ENCODE results near the gene HTR6. TPM values are rescaled to one million over a fixed set of nuclear protein-coding genes. Genes with fewer than 3 reads are reported as not detected.

Gene HTR6
- total RNA-seq, 1 experiment from 2014 or later = 0.57 TPM

- TF ChIP-seq EZH2 (IDR thresholded peaks at IDR 0.05) = no peak
Observed at GRCh38 chr1:19675797-19676196, 11.1 kb downstream of the HTR6 start (continued).

GRCh38 chr1:19676438-19676922 is 11.8 kb downstream of the HTR6 start:
- Histone ChIP-seq H3K9me3 (ENCODE audit: control insufficient read depth in 1 of 2, insufficient read depth in 1 of 2, low read depth in 1 of 2, low read length in 2 of 2) (no peaks in the 10 kb centered on the region), H3K9me2 (ENCODE audit: insufficient read depth) (no peaks in the 10 kb centered on the region), H3K4me3 (replicated peaks in 1 of 2; ENCODE audit: low read depth in 1 of 2, low read length in 2 of 2) (no peak overlapping the region), H3K36me3 (ENCODE audit: control insufficient read depth in 1 of 2, insufficient read depth in 2 of 2, low read length in 2 of 2) (no peaks in the 10 kb centered on the region), H2AFZ (ENCODE audit: low read depth, low read length, poor library complexity, severe bottlenecking) (no peak overlapping the region), H3K27ac (ENCODE audit: low read depth, low read length) (no peak overlapping the region), H3K4me1 (ENCODE audit: control insufficient read depth in 1 of 2, insufficient read depth in 2 of 2, low read length in 2 of 2) (no peaks in the 10 kb centered on the region), H3K4me2 (ENCODE audit: low read length) (no peak overlapping the region), H3K27me3 (ENCODE audit: insufficient read depth, low read length) (0 out of 2 replicates have a peak, but pooled peaks cover 5% of the 10 kb centered on the region), H3K79me2 (ENCODE audit: insufficient read depth, low read length) (no peaks in the 10 kb centered on the region), H3K9ac (ENCODE audit: low read length) (no peak overlapping the region), H4K20me1 (ENCODE audit: insufficient read depth) (no peaks in the 10 kb centered on the region)
- DNase-seq (ENCODE audit: low read depth, low spot score) (no peak), ATAC-seq (peak; percentile 68)
- TF ChIP-seq REST (IDR thresholded peaks at IDR 0.05; ENCODE audit: low read depth) (peak; percentile 87), ELF1 (IDR thresholded peaks at IDR 0.05; ENCODE audit: borderline replicate concordance, low read depth) (no peak)
- no TSS peak for BruUV-seq (replicated peaks)
- ChIA-PET POLR2A (interaction anchor here (0.6 kb wide), 1 partner anchor 14 kb away, joined by 3 read pairs; no protein-coding TSS in a partner anchor), RAD21 (ENCODE audit: low non-redundant PET in 1 of 2, low total read pairs in 2 of 2, uncharacterized antibody in 2 of 2, unreplicated experiment in 2 of 2) (no interaction called here), CTCF (interaction anchor here (0.9 to 1.9 kb wide), 2 partner anchors 14 to 28 kb away, joined by 3 to 5 read pairs; no protein-coding TSS in a partner anchor)
- intact Hi-C loops (cut with micrococcal nuclease) = no loop called here

GRCh38 chr1:19678493-19678892 is 13.8 kb downstream of the HTR6 start:
- Histone ChIP-seq H3K4me2 (ENCODE audit: low read length) (no peak overlapping the region), H4K20me1 (ENCODE audit: insufficient read depth) (no peaks in the 10 kb centered on the region), H3K9me3 (ENCODE audit: control insufficient read depth in 1 of 2, insufficient read depth in 1 of 2, low read depth in 1 of 2, low read length in 2 of 2) (no peaks in the 10 kb centered on the region), H3K36me3 (ENCODE audit: control insufficient read depth in 1 of 2, insufficient read depth in 2 of 2, low read length in 2 of 2) (no peaks in the 10 kb centered on the region), H3K27ac (ENCODE audit: low read depth, low read length) (no peak overlapping the region), H3K4me3 (replicated peaks in 1 of 2; ENCODE audit: low read depth in 1 of 2, low read length in 2 of 2) (no peak overlapping the region), H3K27me3 (ENCODE audit: insufficient read depth, low read length) (0 out of 2 replicates have a peak, but pooled peaks cover 5% of the 10 kb centered on the region), H3K9ac (ENCODE audit: low read length) (no peak overlapping the region), H3K79me2 (ENCODE audit: insufficient read depth, low read length) (no peaks in the 10 kb centered on the region), H2AFZ (ENCODE audit: low read depth, low read length, poor library complexity, severe bottlenecking) (no peak overlapping the region), H3K4me1 (ENCODE audit: control insufficient read depth in 1 of 2, insufficient read depth in 2 of 2, low read length in 2 of 2) (no peaks in the 10 kb centered on the region), H3K9me2 (ENCODE audit: insufficient read depth) (no peaks in the 10 kb centered on the region)
- intact Hi-C loops (cut with micrococcal nuclease) = no loop called here
- peak; percentile 13; the same call in 1 of the 2 replicates for ATAC-seq
- ChIA-PET POLR2A (no interaction called here), RAD21 (ENCODE audit: low non-redundant PET in 1 of 2, low total read pairs in 2 of 2, uncharacterized antibody in 2 of 2, unreplicated experiment in 2 of 2) (no interaction called here), CTCF (no interaction called here)
- DNase-seq (ENCODE audit: low read depth, low spot score) = no peak
- BruUV-seq (replicated peaks) = no TSS peak
- TF ChIP-seq ATF3 (IDR thresholded peaks at IDR 0.05) = no peak
- TF ChIP-seq CTCF (IDR thresholded peaks at IDR 0.05 in 2 of 3, conservative IDR thresholded peaks at IDR 0.05 in 1 of 3; ENCODE audit: borderline replicate concordance in 1 of 3, insufficient read depth in 1 of 3, low read depth in 2 of 3, low read length in 2 of 3) = no peak
- TF ChIP-seq EZH2phosphoT487 (IDR thresholded peaks at IDR 0.05; ENCODE audit: borderline replicate concordance) = no peak
- TF ChIP-seq SP1 (IDR thresholded peaks at IDR 0.05; ENCODE audit: low read depth) = no peak
- no peak for TF ChIP-seq EGR1 (IDR thresholded peaks at IDR 0.05; ENCODE audit: low read depth)
- TF ChIP-seq FOSL1 (IDR thresholded peaks at IDR 0.05; ENCODE audit: low read depth) = no peak
- TF ChIP-seq EZH2 (IDR thresholded peaks at IDR 0.05) = no peak
- TF ChIP-seq TCF7L2 (IDR thresholded peaks at IDR 0.05; ENCODE audit: borderline replicate concordance, extremely low read depth, insufficient read depth, insufficient read length) = no peak
- TF ChIP-seq CBX3 (IDR thresholded peaks at IDR 0.05; ENCODE audit: low read depth) = no peak
